Cardiac fibroblast (primary cell): ENCODE measurements around the gene IPCEF1.

Experiments used
- DNase-seq, 2 donors: peaks; one replicate each; pipeline versions ENCODE4 v3.0.0 to v3.0.0-alpha.2; 2010; ENCODE audit warnings: low read depth in 2 of 2
- H3K4me3 ChIP-seq, 2 donors: replicated peaks in 1 of 2; 1 replicate in 1 of 2; 2 replicates in 1 of 2; pipeline ENCODE4 v1.5.1; 2011; ENCODE audit warnings: low read depth in 2 of 2, low read length in 2 of 2, mild to moderate bottlenecking in 2 of 2, moderate library complexity in 1 of 2
- CTCF ChIP-seq: IDR thresholded peaks from one replicate; pipeline ENCODE4 v1.5.1; 2011; ENCODE audit warnings: low read depth, mild to moderate bottlenecking, low read length, inconsistent platforms

Gene IPCEF1

GRCh38 chr6:154301839-154302752 is 54.5 kb downstream of the IPCEF1 start:
- no peak for TF ChIP-seq CTCF
- no peak overlapping the region for H3K4me3 ChIP-seq
- peak; percentile 53 to 59 for DNase-seq

- TF ChIP-seq CTCF: no peak
- no peak overlapping the region for H3K4me3 ChIP-seq
- DNase-seq: no peak
Observed at GRCh38 chr6:154301086-154301625, 55.4 kb downstream of the IPCEF1 start.

- no peak overlapping the region for H3K4me3 ChIP-seq
- TF ChIP-seq CTCF: no peak
- peak; percentile 43 to 59 for DNase-seq
Observed at GRCh38 chr6:154298297-154298696, 58.3 kb downstream of the IPCEF1 start.

GRCh38 chr6:154297721-154298120 is 58.9 kb downstream of the IPCEF1 start:
- TF ChIP-seq CTCF: no peak
- H3K4me3 ChIP-seq: no peak overlapping the region
- DNase-seq: peak in 1 of 2 donors; percentile 79

- no peak for DNase-seq
- no peak for TF ChIP-seq CTCF
- no peak overlapping the region for H3K4me3 ChIP-seq
Observed at GRCh38 chr6:154297210-154297609, 59.4 kb downstream of the IPCEF1 start.

GRCh38 chr6:154295733-154296132 is 60.9 kb downstream of the IPCEF1 start:
- DNase-seq: no peak
- H3K4me3 ChIP-seq: no peak overlapping the region
- no peak for TF ChIP-seq CTCF
